H1 (cell line): ENCODE results near the gene DENND6B. TPM values are rescaled to one million over a fixed set of nuclear protein-coding genes. Genes with fewer than 3 reads are reported as not detected.

Experiments
- CTCF ChIA-PET: fragments of 300-600 bp; sonication (Branson Sonifier 250); formaldehyde crosslinking; loops from one replicate; lab custom pipeline; 2021; ENCODE audit not compliant: partially characterized antibody; lab: Charles Lee
- POLR2A ChIA-PET: fragments of 300-600 bp; sonication (Branson Sonifier 250); formaldehyde crosslinking; loops from one replicate; lab custom pipeline; 2021; ENCODE audit warnings: inconsistent platforms; ENCODE audit not compliant: partially characterized antibody; lab: Charles Lee
- DNase-seq, 2 experiments: peaks; one replicate each; pipeline versions ENCODE4 v3.0.0 to v3.0.0-alpha.2; 2010 to 2022; ENCODE audit warnings: low spot score in 2 of 2, low read depth in 1 of 2, mixed read lengths in 1 of 2
- FAIRE-seq: peaks from 2 replicates; lab custom pipeline; 2011; peaks lifted over from hg19 to GRCh38; lab: Jason Lieb, UNC
- H2AFZ ChIP-seq: 2 replicates; pipeline ENCODE4 v1.8.1; 2012; ENCODE audit warnings: low read length, inconsistent platforms
- H2AK5ac ChIP-seq: 2 replicates; pipeline ENCODE4 v1.6.1; 2013; ENCODE audit warnings: low read depth, low read length
- H2BK120ac ChIP-seq: replicated peaks from 2 replicates; pipeline ENCODE3; 2013; ENCODE audit warnings: low read depth, low read length, inconsistent platforms
- H2BK12ac ChIP-seq: 2 replicates; pipeline ENCODE4 v1.6.1; 2013; ENCODE audit warnings: low read depth, low read length
- H2BK15ac ChIP-seq: 2 replicates; pipeline ENCODE4 v1.6.1; 2013; ENCODE audit warnings: low read length
- H2BK20ac ChIP-seq: 2 replicates; pipeline ENCODE4 v1.6.1; 2013; ENCODE audit warnings: low read length
- H2BK5ac ChIP-seq: 2 replicates; pipeline ENCODE4 v1.6.1; 2013; ENCODE audit warnings: low read depth, low read length
- H3K14ac ChIP-seq: 2 replicates; pipeline ENCODE4 v1.6.1; 2013; ENCODE audit warnings: inconsistent platforms; ENCODE audit not compliant: insufficient read length
- H3K18ac ChIP-seq: 2 replicates; pipeline ENCODE4 v1.6.1; 2013; ENCODE audit warnings: low read length; ENCODE audit errors: extremely low read depth
- H3K23ac ChIP-seq: 2 replicates; pipeline ENCODE4 v1.6.1; 2013; ENCODE audit warnings: inconsistent platforms; ENCODE audit not compliant: insufficient read length
- H3K23me2 ChIP-seq: 2 replicates; pipeline ENCODE4 v1.6.1; 2013; ENCODE audit warnings: low read depth, low read length
- H3K27ac ChIP-seq: 2 replicates; pipeline ENCODE4 v1.6.1; 2011; ENCODE audit warnings: low read depth, low read length, inconsistent platforms
- H3K27me3 ChIP-seq, 4 experiments: replicated peaks in 1 of 4; 1 replicate in 1 of 4; 2 replicates in 3 of 4; pipeline versions ENCODE4 v1.6.1 to v1.8.1; 2011 to 2013; ENCODE audit warnings: low read length in 3 of 4, mild to moderate bottlenecking in 3 of 4, inconsistent platforms in 2 of 4, mixed read lengths in 2 of 4, moderate library complexity in 1 of 4; ENCODE audit not compliant: control insufficient read depth in 3 of 4, insufficient read depth in 3 of 4; ENCODE audit errors: extremely low read depth in 1 of 4
- H3K36me3 ChIP-seq, 4 experiments: 2 replicates each; pipeline versions ENCODE4 v1.6.1 to v1.8.1; 2011 to 2013; ENCODE audit warnings: mild to moderate bottlenecking in 4 of 4, low read length in 3 of 4, moderate library complexity in 2 of 4, control low read depth in 1 of 4, inconsistent platforms in 1 of 4; ENCODE audit not compliant: insufficient read depth in 4 of 4, control insufficient read depth in 2 of 4
- H3K4ac ChIP-seq: replicated peaks from 2 replicates; pipeline ENCODE3; 2013; ENCODE audit warnings: low read length, low read depth, mixed read lengths, inconsistent platforms; ENCODE audit not compliant: insufficient read length
- H3K4me1 ChIP-seq, 4 experiments: replicated peaks in 1 of 4; 1 replicate in 1 of 4; 2 replicates in 3 of 4; pipeline versions ENCODE4 v1.6.1 to v1.8.1; 2011 to 2013; ENCODE audit warnings: low read length in 3 of 4, inconsistent platforms in 2 of 4, mixed read lengths in 1 of 4; ENCODE audit not compliant: insufficient read depth in 4 of 4, control insufficient read depth in 3 of 4
- H3K4me2 ChIP-seq, 2 experiments: 2 replicates each; pipeline versions ENCODE4 v1.6.1 to v1.8.1; 2011 to 2013; ENCODE audit warnings: low read depth in 2 of 2, low read length in 2 of 2, control low read depth in 1 of 2, inconsistent platforms in 1 of 2, mild to moderate bottlenecking in 1 of 2; ENCODE audit not compliant: insufficient read depth in 1 of 2
- H3K4me3 ChIP-seq, 4 experiments: fragments of 200-600, 300-600 bp in 1 of 4; sonication (generic), shearing (Covaris generic), sonication (Bioruptor Twin) in 1 of 4; 2 replicates each; pipeline versions ENCODE4 v1.5.1 to v1.8.1; 2011 to 2016; ENCODE audit warnings: low read length in 4 of 4, low read depth in 3 of 4, control low read depth in 2 of 4, inconsistent platforms in 2 of 4, mild to moderate bottlenecking in 2 of 4, mixed read lengths in 1 of 4, moderate library complexity in 1 of 4; ENCODE audit not compliant: insufficient read depth in 2 of 4; ENCODE audit errors: extremely low read depth in 1 of 4
- H3K56ac ChIP-seq: replicated peaks from 2 replicates; pipeline ENCODE3; 2013; ENCODE audit warnings: low read depth, mild to moderate bottlenecking, mixed read lengths, low read length, inconsistent platforms; ENCODE audit not compliant: insufficient read length
- H3K79me1 ChIP-seq: 2 replicates; pipeline ENCODE4 v1.6.1; 2013; ENCODE audit warnings: low read depth, low read length, control low read depth
- H3K79me2 ChIP-seq, 2 experiments: 2 replicates each; pipeline versions ENCODE4 v1.6.1 to v1.8.1; 2012 to 2013; ENCODE audit warnings: low read length in 2 of 2, mild to moderate bottlenecking in 2 of 2, inconsistent platforms in 1 of 2; ENCODE audit not compliant: insufficient read depth in 2 of 2, control insufficient read depth in 1 of 2
- H3K9ac ChIP-seq, 4 experiments: replicated peaks in 1 of 4; 1 replicate in 1 of 4; 2 replicates in 3 of 4; pipeline versions ENCODE4 v1.6.1 to v1.8.1; 2011 to 2013; ENCODE audit warnings: low read depth in 3 of 4, low read length in 3 of 4, control low read depth in 2 of 4, mild to moderate bottlenecking in 2 of 4, moderate library complexity in 2 of 4, inconsistent platforms in 1 of 4; ENCODE audit errors: extremely low read depth in 1 of 4
- H3K9me3 ChIP-seq, 2 experiments: 2 replicates each; pipeline versions ENCODE4 v1.6.1 to v1.8.1; 2012 to 2013; ENCODE audit warnings: mild to moderate bottlenecking in 2 of 2, moderate library complexity in 2 of 2, control low read depth in 1 of 2, inconsistent platforms in 1 of 2, low read depth in 1 of 2, low read length in 1 of 2, mixed read lengths in 1 of 2; ENCODE audit not compliant: insufficient read depth in 2 of 2
- H4K20me1 ChIP-seq, 2 experiments: replicated peaks in 1 of 2; 2 replicates each; pipeline versions ENCODE3 to v1.8.1; 2011 to 2013; ENCODE audit warnings: inconsistent platforms in 2 of 2, low read length in 2 of 2, mild to moderate bottlenecking in 1 of 2; ENCODE audit not compliant: insufficient read depth in 2 of 2, control insufficient read depth in 1 of 2
- H4K5ac ChIP-seq: 2 replicates; pipeline ENCODE4 v1.6.1; 2013; ENCODE audit warnings: low read length, low read depth, mixed read lengths, inconsistent platforms; ENCODE audit not compliant: insufficient read length
- H4K8ac ChIP-seq: 2 replicates; pipeline ENCODE4 v1.8.0; 2013; ENCODE audit warnings: mild to moderate bottlenecking, moderate library complexity, low read length, inconsistent platforms; ENCODE audit not compliant: insufficient read depth; ENCODE audit errors: extremely low read depth
- H4K91ac ChIP-seq: replicated peaks from 2 replicates; pipeline ENCODE3; 2013; ENCODE audit warnings: low read length, mixed read lengths, inconsistent platforms; ENCODE audit not compliant: insufficient read length
- CHD1 ChIP-seq: IDR thresholded peaks from 2 replicates; pipeline ENCODE4 v1.6.1; 2012; ENCODE audit warnings: low read depth, low read length, improper control_type of control experiment
- SUZ12 ChIP-seq: fragments of 200-600 bp; sonication (generic); IDR thresholded peaks from 2 replicates; pipeline ENCODE4 v1.6.1; 2012; ENCODE audit warnings: mild to moderate bottlenecking, inconsistent platforms, low read length, moderate library complexity, mixed read lengths
- WGBS, 2 experiments: shearing (Covaris generic) in 1 of 2; methylation state at CpG; one replicate each; pipeline versions ENCODE4 v1.1.6 to v1.1.7; 2013 to 2015; ENCODE audit warnings: low lambda C conversion rate in 2 of 2, mixed read lengths in 2 of 2, inconsistent platforms in 1 of 2, low coverage in 1 of 2, missing lambda C conversion rate in 1 of 2; ENCODE audit not compliant: insufficient replicate concordance in 2 of 2, insufficient coverage in 1 of 2, insufficient read length in 1 of 2; ENCODE audit errors: extremely low coverage in 1 of 2, missing lambda C conversion rate in 1 of 2; 5-methylcytosine and 5-hydroxymethylcytosine counted together
- polyA plus RNA-seq, 7 experiments: library from polyadenylated mRNA; depleted of rRNA in 3 of 7; stranded (reverse) in 5 of 7; unstranded in 2 of 7; fragments of >200 nt in 5 of 7; fragments of 200-250 nt in 2 of 7; gene quantifications; 1 replicate in 5 of 7; 2 replicates in 1 of 7; 4 replicates in 1 of 7; pipeline versions ENCODE4 v1.2.1 to v1.2.3, GENCODE V29; 2011 to 2013; ENCODE audit warnings: missing spikeins in 2 of 7, mixed read lengths in 2 of 7
- total RNA-seq: library from RNA; stranded (reverse); fragmentation: NEBNext Ultra II Directional; extraction: Animal tissue kit (Norgen Biotek cat#: 25700); gene quantifications from 2 replicates; pipeline ENCODE4 v1.2.1, GENCODE V29; 2021

DENND6B gene
- total and polyA plus RNA-seq, 2 of the 8 experiments (the other 6 are each of a cell fraction or from before 2014, with no cell fraction given) = 1.1 to 1.9 TPM

DNA sequence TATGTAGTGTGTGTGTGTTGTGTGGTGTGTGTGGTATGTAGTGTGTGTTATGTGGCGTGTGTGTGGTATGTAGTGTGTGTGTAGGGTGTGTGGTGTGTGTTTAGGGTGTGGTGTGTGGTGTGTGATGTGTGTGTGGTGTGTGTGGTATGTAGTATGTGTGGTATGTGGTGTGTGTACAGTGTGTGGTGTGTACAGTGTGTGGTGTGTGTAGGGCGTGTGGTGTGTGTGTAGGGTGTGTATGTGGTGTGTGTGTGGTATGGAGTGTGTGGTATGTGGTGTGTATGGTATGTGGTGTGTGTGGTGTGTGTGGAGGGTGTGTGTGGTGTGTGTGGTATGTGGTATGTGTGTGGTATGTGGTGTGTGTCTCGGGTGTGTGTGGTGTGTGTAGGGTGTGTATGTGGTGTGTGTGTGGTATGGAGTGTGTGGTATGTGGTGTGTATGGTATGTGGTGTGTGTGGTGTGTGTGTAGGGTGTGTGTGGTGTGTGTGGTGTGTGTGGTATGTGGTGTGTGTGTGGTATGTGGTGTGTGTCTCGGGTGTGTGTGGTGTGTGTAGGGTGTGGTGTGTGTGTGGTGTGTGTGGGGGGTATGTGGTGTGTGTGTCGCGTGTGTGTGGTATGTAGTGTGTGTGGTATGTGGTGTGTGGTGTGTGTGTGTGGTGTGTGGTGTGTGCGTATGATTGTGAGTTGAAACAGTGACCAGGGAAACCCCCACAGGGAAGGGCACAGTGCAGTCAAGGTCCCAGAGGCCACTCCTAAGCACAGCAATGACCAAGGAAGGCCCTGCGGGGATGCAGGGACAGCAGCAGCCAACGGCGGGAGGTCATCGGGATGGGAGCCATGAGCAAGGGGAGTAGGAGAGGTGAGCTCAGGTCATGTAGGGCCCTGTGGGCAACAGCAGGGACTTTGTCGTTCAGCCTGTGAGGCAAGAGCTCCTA, 13.4 kb upstream of the DENND6B start:
- H3K18ac ChIP-seq = no peak overlapping the region
- no peak overlapping the region for H2AFZ ChIP-seq
- no peak overlapping the region for H2BK20ac ChIP-seq
- H3K4me1 ChIP-seq = peaks cover 0 to 2% (median under 1%) of the 10 kb centered on the region in 4 experiments; a peak in 3 of 7 replicates
- DNase-seq (no peak), FAIRE-seq (peak; percentile 19)
- H3K14ac ChIP-seq = no peak overlapping the region
- H3K79me2 ChIP-seq = no peaks in the 10 kb centered on the region
- no peak overlapping the region; a peak in 1 of 4 replicates for H3K4me2 ChIP-seq
- H3K4ac ChIP-seq = peak overlapping the region; percentile 94
- no peak overlapping the region for H2BK120ac ChIP-seq
- H3K4me3 ChIP-seq = no peak overlapping the region
- peaks cover 17% of the 10 kb centered on the region for H3K79me1 ChIP-seq
- H2AK5ac ChIP-seq = peak overlapping the region; percentile 69; the same call in 1 of the 2 replicates
- ChIA-PET CTCF (interaction anchor here (0.6 to 2.7 kb wide), 20 partner anchors 12 to 99 kb away, joined by 3 to 39 read pairs (median 6); partner anchors contain the start of gene HDAC10), POLR2A (interaction anchor here (0.6 to 2.3 kb wide), 4 partner anchors 11 to 124 kb away, joined by 3 to 12 read pairs (median 6); no protein-coding TSS in a partner anchor)
- H3K56ac ChIP-seq = peak overlapping the region; percentile 100
- H4K8ac ChIP-seq = 0 out of 2 replicates have a peak overlapping the region, but pooled peaks have one; percentile 28
- no peak overlapping the region for H4K5ac ChIP-seq
- H2BK15ac ChIP-seq = peak overlapping the region; percentile 19
- 0 out of 2 replicates have a peak overlapping the region, but pooled peaks have one; percentile 7 for H2BK12ac ChIP-seq
- peak overlapping the region in 1 of 4 experiments; percentile 52; a peak in 1 of 7 replicates for H3K9ac ChIP-seq
- peaks cover 0 to 5% (median 0%) of the 10 kb centered on the region in 4 experiments; a peak in 3 of 7 replicates for H3K27me3 ChIP-seq
- peaks cover 40% of the 10 kb centered on the region; the same call in 1 of the 2 replicates for H3K23me2 ChIP-seq
- no peak overlapping the region for H4K91ac ChIP-seq
- peaks cover 2 to 33% of the 10 kb centered on the region in 2 experiments for H4K20me1 ChIP-seq
- no peak overlapping the region for H2BK5ac ChIP-seq
- 86 to 100% methylated on average over 2 to 12 of the region's 12 CpGs for WGBS, 2 experiments
- no peaks in the 10 kb centered on the region; a peak in 1 of 8 replicates for H3K36me3 ChIP-seq
- H3K27ac ChIP-seq = no peak overlapping the region
- H3K23ac ChIP-seq = no peak overlapping the region
- H3K9me3 ChIP-seq = peaks cover 0 to 3% of the 10 kb centered on the region in 2 experiments; a peak in 1 of 4 replicates
- TF ChIP-seq CHD1 = no peak
- TF ChIP-seq SUZ12 = no peak
